C4-2B (cell line): Measurements from ENCODE around the gene TOLLIP.

Experiments used
- CTCF ChIP-seq: fragments of 450-650 bp; conservative IDR thresholded peaks from 2 replicates; pipeline ENCODE4 v1.5.1; 2017; ENCODE audit warnings: mild to moderate bottlenecking
- ZFX ChIP-seq: fragments of 450-650 bp; IDR thresholded peaks from 2 replicates; pipeline ENCODE4 v1.6.1; 2017

DNA sequence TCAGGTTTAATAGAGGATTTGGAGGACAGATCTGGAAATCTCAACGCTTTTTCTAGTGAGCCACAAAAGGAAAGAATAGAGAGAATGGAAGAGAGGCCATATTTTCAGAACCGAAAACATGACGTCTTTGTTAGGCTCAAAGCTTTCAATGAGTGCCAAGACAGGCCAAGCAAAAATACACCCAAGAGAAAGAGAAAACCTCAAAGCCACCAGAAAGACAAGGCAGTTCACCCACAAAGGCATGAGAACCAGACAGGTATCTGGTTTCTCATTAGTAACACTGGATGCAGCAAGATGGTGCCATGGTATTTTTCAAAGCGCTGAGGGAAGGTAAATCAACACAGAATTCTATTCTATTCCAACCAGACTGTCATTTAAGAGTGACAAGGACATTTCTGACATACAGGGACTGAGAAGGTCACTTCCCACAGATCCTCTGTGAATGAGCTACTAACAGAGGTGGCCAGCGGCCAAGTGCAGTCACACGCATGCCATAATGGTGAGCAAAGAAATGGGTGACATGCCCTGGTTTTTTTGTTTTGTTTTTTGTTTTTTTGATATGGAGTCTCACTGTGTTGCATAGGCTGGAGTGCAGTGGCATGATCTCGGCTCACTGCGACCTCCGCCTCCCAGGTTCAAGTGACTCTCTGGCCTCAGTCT is 41.9 kb downstream of the TOLLIP start:
- TF ChIP-seq CTCF (no peak), ZFX (no peak)
